ENCODE data around the gene CCDC150.

- TF ChIP-seq CTCF (IDR thresholded peaks at IDR 0.05) (no peak), EZH2 (IDR thresholded peaks at IDR 0.05; ENCODE audit: borderline replicate concordance, insufficient read depth, low read depth, low read length, poor library complexity, severe bottlenecking) (no peak)
Observed at GRCh38 chr2:196725218-196725617, 85.7 kb downstream of the CCDC150 start.

All from B cell (primary cell).